ENCODE measurements around the gene OPCML. TPM values are rescaled to one million over a fixed set of nuclear protein-coding genes. Genes with fewer than 3 reads are reported as not detected.

The OPCML gene
- total and polyA plus RNA-seq, 9 donors: 0.59 to 3.5 (median 1.5) TPM

DNA sequence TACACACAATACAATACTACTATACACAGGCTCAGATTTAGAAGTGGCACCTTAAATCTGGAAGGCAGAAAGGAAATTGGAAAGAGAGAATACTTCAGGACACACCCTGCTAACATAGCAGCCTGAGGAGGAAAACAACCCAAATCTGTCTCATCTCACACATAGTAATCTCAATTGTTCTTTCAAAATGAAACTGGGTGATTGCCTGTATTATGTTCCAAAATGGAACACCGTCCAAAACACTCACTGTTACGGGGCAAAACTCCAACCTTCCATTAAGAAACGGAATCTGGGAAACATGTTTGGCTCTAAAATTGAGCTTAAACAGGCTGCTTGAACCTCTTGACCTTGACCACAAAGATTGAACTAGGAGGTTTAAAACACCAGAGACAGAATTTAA, 572.6 kb downstream of the OPCML start:
- Histone ChIP-seq H3K36me3 (ENCODE audit: control insufficient read depth, insufficient read depth, low read length) (no peaks in the 10 kb centered on the region), H3K27me3 (ENCODE audit: control insufficient read depth, insufficient read depth, low read length) (peaks cover 12% of the 10 kb centered on the region), H3K4me3 (ENCODE audit: low read length) (no peak overlapping the region), H3K27ac (ENCODE audit: low read length) (no peak overlapping the region), H3K9me3 (replicated peaks; ENCODE audit: control insufficient read depth, low read depth, low read length) (no peaks in the 10 kb centered on the region), H3K4me1 (ENCODE audit: control insufficient read depth, insufficient read depth, low read length) (no peaks in the 10 kb centered on the region)
- peak; percentile 69 for DNase-seq
- WGBS (ENCODE audit: insufficient coverage): 42% methylated on average over 2 of the region's 3 CpGs

DNA sequence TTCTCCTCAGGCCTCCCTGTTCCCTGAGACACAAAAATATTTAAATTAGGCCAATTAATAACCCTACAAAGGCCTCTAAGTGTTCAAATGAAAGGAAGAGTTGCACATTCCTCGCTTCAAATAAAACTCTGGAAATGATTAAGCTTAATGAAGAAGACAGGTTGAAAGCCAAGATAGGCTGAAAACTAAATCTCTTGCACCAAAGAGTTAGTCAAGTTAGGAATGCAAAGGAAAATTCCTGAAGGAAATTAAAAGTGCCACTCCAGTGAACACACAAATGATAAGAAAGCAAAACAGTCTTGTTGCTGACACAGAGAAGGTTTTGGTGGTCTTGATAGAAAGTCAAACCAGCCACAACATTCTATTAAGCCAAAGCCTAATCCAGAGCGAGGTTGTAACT, 574.4 kb downstream of the OPCML start:
- DNase-seq: no peak
- H3K4me1 ChIP-seq (ENCODE audit: control insufficient read depth, insufficient read depth, low read length): no peaks in the 10 kb centered on the region
- H3K27ac ChIP-seq (ENCODE audit: low read length): no peak overlapping the region
- WGBS (ENCODE audit: insufficient coverage): no CpG with 5 or more reads among the region's 2 CpGs
- H3K9me3 ChIP-seq (replicated peaks; ENCODE audit: control insufficient read depth, low read depth, low read length): no peaks in the 10 kb centered on the region
- no peaks in the 10 kb centered on the region for H3K36me3 ChIP-seq (ENCODE audit: control insufficient read depth, insufficient read depth, low read length)
- H3K27me3 ChIP-seq (ENCODE audit: control insufficient read depth, insufficient read depth, low read length): peaks cover 14% of the 10 kb centered on the region
- H3K4me3 ChIP-seq (ENCODE audit: low read length): no peak overlapping the region

DNA sequence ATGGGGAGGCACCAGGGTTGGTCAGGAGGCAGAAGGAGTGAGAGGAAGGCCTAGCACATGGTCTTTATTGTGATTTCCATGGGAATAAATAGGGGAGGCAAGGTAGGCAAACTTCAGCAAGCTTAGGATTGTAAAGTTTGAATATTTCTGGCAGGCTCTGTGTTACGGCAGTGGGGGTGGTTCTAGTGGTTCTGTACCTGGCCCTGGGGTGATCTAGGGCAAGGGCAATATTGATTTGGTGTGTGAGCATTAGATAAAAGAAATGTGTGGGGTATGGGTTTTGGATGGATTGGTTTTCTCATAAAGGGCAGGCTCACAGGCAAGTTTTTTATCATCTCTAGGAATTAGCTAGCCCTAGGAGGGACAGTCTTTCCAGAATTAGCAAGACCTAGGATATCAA, 584.0 kb downstream of the OPCML start:
- no peak for DNase-seq
- H3K4me3 ChIP-seq (ENCODE audit: low read length): no peak overlapping the region
- H3K9me3 ChIP-seq (replicated peaks; ENCODE audit: control insufficient read depth, low read depth, low read length): no peaks in the 10 kb centered on the region
- H3K27ac ChIP-seq (ENCODE audit: low read length): no peak overlapping the region
- peaks cover 7% of the 10 kb centered on the region for H3K4me1 ChIP-seq (ENCODE audit: control insufficient read depth, insufficient read depth, low read length)
- whole genome bisulfite sequencing (ENCODE audit: insufficient coverage): 86% methylated on average over 1 of the region's 1 CpG
- no peaks in the 10 kb centered on the region for H3K36me3 ChIP-seq (ENCODE audit: control insufficient read depth, insufficient read depth, low read length)
- H3K27me3 ChIP-seq (ENCODE audit: control insufficient read depth, insufficient read depth, low read length): peaks cover 11% of the 10 kb centered on the region

DNA sequence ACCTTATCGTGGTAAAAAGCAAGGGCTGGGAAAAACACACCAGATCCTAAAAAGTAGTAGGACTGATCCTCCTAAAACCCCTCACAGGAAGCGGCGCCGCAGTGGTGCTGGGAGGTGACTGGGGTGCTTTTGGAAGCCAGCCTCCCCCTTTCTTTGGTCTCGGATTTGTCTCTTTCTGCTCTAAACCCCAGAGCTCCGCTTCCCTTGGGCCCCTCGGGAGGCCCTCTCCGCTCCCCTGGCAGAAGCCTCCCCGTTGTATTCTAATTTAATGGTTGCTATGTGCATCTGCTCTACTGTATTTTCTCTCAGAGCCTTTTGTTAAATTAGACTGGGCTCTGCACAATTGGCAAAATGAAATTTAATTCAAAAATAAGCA, 587.7 kb downstream of the OPCML start:
- Histone ChIP-seq H3K9me3 (replicated peaks; ENCODE audit: control insufficient read depth, low read depth, low read length) (no peaks in the 10 kb centered on the region), H3K27me3 (ENCODE audit: control insufficient read depth, insufficient read depth, low read length) (peaks cover 29% of the 10 kb centered on the region), H3K4me1 (ENCODE audit: control insufficient read depth, insufficient read depth, low read length) (peaks cover 15% of the 10 kb centered on the region), H3K27ac (ENCODE audit: low read length) (no peak overlapping the region), H3K4me3 (ENCODE audit: low read length) (no peak overlapping the region), H3K36me3 (ENCODE audit: control insufficient read depth, insufficient read depth, low read length) (no peaks in the 10 kb centered on the region)
- 33% methylated on average over 3 of the region's 9 CpGs for WGBS (ENCODE audit: insufficient coverage)
- DNase-seq: no peak

DNA sequence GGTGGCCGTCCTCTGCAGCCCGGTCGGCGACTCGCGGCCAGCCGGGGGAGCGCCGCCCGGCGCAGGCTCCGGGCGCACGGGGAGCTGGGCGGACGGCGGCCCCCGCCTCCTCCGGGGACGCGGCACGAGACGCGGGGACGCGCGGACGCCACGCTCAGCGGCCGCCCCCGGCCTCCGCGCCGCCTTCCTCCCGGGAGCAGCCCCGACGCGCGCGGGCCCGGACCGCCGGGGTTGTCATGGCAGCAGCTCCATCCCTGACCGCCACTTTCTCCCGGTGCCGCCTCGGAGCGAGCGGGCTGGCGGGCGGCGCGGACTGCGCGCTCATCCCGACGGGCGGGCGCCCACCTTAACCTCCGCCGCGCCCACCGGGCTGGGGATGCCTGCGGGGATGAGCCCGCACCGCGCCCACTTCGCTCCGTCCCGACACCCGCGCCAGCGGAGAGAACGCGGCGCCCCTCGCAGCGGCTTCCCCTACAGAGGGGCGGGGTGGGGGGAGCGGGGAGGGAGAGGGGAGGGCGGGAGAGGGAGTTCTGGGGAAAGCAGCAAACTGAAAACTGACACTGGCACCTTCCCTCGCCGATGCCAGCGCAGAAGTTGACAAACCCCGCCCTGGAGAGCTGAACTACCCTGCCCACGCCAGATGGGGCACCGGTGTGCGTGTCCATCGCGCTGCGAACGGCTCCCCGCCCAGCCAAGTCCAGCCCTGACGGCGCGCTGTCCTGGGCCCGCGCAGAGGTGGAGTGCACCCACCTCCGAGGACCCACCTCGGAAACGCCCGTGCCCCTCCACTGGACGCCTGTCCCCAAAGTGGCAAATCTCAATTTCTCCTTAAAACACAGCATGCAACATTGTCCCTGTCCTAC, 588.4 kb downstream of the OPCML start:
- under 1% methylated on average over 95 of the region's 104 CpGs for WGBS (ENCODE audit: insufficient coverage)
- Histone ChIP-seq H3K4me1 (ENCODE audit: control insufficient read depth, insufficient read depth, low read length) (peaks cover 15% of the 10 kb centered on the region), H3K27me3 (ENCODE audit: control insufficient read depth, insufficient read depth, low read length) (peaks cover 29% of the 10 kb centered on the region), H3K4me3 (ENCODE audit: low read length) (peak overlapping the region; percentile 23), H3K9me3 (replicated peaks; ENCODE audit: control insufficient read depth, low read depth, low read length) (no peaks in the 10 kb centered on the region), H3K36me3 (ENCODE audit: control insufficient read depth, insufficient read depth, low read length) (no peaks in the 10 kb centered on the region), H3K27ac (ENCODE audit: low read length) (no peak overlapping the region)
- peak; percentile 15 for DNase-seq

DNA sequence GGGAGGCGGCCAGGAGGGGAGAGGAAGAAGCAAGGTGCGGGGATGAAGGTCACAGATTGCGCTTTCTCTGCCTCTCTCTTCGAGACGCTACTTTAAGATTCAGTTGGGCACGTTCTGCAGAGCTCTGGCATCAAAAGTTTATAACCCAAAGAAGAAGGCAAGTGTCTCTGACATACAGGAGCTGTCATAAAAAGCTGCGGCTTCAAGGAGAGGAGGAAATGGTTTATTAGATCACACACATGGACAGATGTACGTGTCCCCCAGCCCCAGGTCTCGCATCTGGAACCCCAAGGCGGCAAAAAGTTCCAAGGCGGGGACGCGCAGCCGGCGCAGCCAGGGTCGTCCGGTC, 589.0 kb downstream of the OPCML start:
- WGBS (ENCODE audit: insufficient coverage): 0% methylated on average over 14 of the region's 17 CpGs
- H3K27me3 ChIP-seq (ENCODE audit: control insufficient read depth, insufficient read depth, low read length): peaks cover 29% of the 10 kb centered on the region
- H3K27ac ChIP-seq (ENCODE audit: low read length): no peak overlapping the region
- H3K36me3 ChIP-seq (ENCODE audit: control insufficient read depth, insufficient read depth, low read length): no peaks in the 10 kb centered on the region
- peak overlapping the region; percentile 23 for H3K4me3 ChIP-seq (ENCODE audit: low read length)
- no peak for DNase-seq
- peaks cover 15% of the 10 kb centered on the region for H3K4me1 ChIP-seq (ENCODE audit: control insufficient read depth, insufficient read depth, low read length)
- H3K9me3 ChIP-seq (replicated peaks; ENCODE audit: control insufficient read depth, low read depth, low read length): no peaks in the 10 kb centered on the region

DNA sequence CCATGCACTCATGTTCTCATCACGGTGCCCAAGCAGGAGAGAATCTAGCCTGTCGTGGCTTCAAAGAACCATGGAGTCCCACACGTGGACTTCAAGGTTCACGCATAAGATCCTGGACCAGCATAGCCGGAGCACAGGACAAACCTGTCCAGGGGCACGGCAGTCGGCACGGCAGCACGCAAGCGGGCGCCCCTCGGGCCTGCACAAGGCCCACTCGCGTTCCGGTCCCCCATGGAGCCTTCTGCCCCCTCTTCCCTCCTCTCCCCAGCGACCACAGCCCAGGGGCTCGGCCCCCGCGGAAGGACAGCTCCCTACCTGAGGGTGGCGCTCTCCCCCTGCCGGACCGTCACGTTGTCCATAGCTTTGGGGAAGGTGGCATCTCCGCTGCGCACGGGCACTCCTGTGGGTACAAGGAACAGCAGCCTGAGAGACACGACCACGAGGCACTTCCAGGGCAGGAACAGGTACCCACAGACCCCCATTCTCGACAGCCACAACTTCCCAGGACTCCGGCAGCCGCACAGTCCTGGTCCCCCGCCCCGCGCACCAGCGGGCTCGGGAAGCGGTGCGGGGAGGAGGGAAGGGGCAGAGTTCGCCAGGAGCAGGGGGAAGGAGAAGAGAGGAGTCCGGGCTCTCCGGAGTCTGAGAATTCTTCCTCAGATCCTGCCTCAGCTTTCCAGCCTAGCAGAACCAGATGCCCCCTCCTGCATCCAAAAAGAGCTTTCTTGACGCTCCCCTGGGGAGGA, 589.5 kb downstream of the OPCML start:
- no peaks in the 10 kb centered on the region for H3K9me3 ChIP-seq (replicated peaks; ENCODE audit: control insufficient read depth, low read depth, low read length)
- DNase-seq: peak; percentile 16
- H3K27me3 ChIP-seq (ENCODE audit: control insufficient read depth, insufficient read depth, low read length): peaks cover 29% of the 10 kb centered on the region
- no peak overlapping the region for H3K27ac ChIP-seq (ENCODE audit: low read length)
- H3K36me3 ChIP-seq (ENCODE audit: control insufficient read depth, insufficient read depth, low read length): no peaks in the 10 kb centered on the region
- H3K4me1 ChIP-seq (ENCODE audit: control insufficient read depth, insufficient read depth, low read length): peaks cover 15% of the 10 kb centered on the region
- WGBS (ENCODE audit: insufficient coverage): 54% methylated on average over 10 of the region's 42 CpGs
- H3K4me3 ChIP-seq (ENCODE audit: low read length): no peak overlapping the region

DNA sequence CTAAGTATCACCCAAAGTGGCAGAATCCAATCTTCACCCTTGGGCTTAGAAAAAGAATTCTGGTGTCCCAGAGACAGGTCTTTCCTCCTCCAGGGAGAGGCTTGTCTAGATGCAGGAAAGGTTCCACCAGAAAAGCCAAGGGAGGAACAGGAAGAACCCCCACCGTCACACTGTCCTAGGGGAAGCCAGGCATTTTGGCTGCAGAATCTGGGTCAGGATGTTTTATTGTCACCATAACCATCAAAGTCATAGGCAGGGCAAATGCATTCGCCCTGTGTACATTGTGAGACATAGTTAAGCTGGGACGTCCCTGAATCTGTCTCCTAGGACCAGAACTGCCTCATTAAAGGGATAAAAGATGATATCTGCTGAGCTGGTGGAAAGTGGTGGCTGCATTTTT, 590.5 kb downstream of the OPCML start:
- H3K27me3 ChIP-seq (ENCODE audit: control insufficient read depth, insufficient read depth, low read length): peaks cover 29% of the 10 kb centered on the region
- no peak overlapping the region for H3K27ac ChIP-seq (ENCODE audit: low read length)
- H3K36me3 ChIP-seq (ENCODE audit: control insufficient read depth, insufficient read depth, low read length): no peaks in the 10 kb centered on the region
- no peaks in the 10 kb centered on the region for H3K9me3 ChIP-seq (replicated peaks; ENCODE audit: control insufficient read depth, low read depth, low read length)
- peaks cover 15% of the 10 kb centered on the region for H3K4me1 ChIP-seq (ENCODE audit: control insufficient read depth, insufficient read depth, low read length)
- no peak overlapping the region for H3K4me3 ChIP-seq (ENCODE audit: low read length)
- no peak for DNase-seq
- WGBS (ENCODE audit: insufficient coverage): no CpG with 5 or more reads among the region's 3 CpGs

DNA sequence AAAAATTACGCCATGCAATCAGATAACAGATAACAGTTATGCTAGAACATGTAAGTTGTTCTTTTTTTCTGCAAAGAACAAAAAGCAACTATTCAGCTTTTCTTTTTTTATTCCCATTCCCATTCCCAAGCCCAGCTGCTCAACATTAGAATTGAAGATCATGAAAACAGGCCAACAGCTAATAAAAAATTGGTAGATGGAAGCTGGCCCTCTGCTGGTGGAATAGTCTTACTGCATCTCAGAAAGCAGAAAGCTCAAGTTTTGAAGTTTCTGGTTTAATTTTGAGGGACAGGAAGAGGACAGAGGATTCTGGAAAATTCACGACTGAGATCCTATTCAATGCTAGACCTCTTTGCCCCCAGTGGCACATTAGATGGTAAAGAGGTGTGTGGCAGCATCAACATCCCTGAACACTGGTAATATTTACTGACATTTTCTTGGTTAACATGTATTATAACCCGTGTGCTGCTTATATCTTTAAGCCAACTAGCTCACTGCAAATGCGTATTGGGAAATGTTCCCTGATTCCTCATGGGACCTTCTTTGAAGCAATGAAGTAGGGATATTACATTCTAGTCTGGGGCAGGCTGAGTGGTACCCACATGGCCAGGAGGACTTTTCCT, 591.2 kb downstream of the OPCML start:
- DNase-seq: peak; percentile 89
- H3K4me1 ChIP-seq (ENCODE audit: control insufficient read depth, insufficient read depth, low read length): peaks cover 15% of the 10 kb centered on the region
- no peaks in the 10 kb centered on the region for H3K9me3 ChIP-seq (replicated peaks; ENCODE audit: control insufficient read depth, low read depth, low read length)
- no peak overlapping the region for H3K4me3 ChIP-seq (ENCODE audit: low read length)
- H3K27me3 ChIP-seq (ENCODE audit: control insufficient read depth, insufficient read depth, low read length): peaks cover 27% of the 10 kb centered on the region
- no peak overlapping the region for H3K27ac ChIP-seq (ENCODE audit: low read length)
- H3K36me3 ChIP-seq (ENCODE audit: control insufficient read depth, insufficient read depth, low read length): no peaks in the 10 kb centered on the region
- WGBS (ENCODE audit: insufficient coverage): no CpG with 5 or more reads among the region's 4 CpGs

DNA sequence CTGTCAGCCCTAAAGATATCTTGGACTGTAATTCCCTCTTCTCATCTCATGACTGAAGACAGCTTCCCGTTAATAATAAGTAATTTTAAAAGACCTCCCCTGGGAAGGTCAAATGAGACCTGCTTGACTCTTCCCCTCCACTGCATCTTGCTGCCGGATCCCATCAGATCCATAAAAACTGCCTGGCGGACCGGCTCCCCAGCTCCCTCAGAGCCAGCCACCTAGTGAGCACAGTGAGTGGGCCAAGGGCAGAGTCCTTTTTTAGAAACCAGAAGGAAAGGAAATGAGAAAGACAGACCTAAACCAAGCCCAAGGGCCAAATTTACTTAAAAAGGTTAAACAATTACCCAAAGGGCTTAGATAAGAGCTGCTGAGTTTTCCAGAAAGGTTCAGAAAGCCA, 595.3 kb downstream of the OPCML start:
- WGBS (ENCODE audit: insufficient coverage): 0% methylated on average over 1 of the region's 4 CpGs
- Histone ChIP-seq H3K27me3 (ENCODE audit: control insufficient read depth, insufficient read depth, low read length) (peaks cover 6% of the 10 kb centered on the region), H3K27ac (ENCODE audit: low read length) (no peak overlapping the region), H3K36me3 (ENCODE audit: control insufficient read depth, insufficient read depth, low read length) (no peaks in the 10 kb centered on the region), H3K9me3 (replicated peaks; ENCODE audit: control insufficient read depth, low read depth, low read length) (no peaks in the 10 kb centered on the region), H3K4me1 (ENCODE audit: control insufficient read depth, insufficient read depth, low read length) (peaks cover 4% of the 10 kb centered on the region), H3K4me3 (ENCODE audit: low read length) (no peak overlapping the region)
- peak; percentile 12 for DNase-seq

Measured in muscle of leg (tissue), 11 donors.